T-helper 2 cell treated with Interferon-gamma antibody and Interleukin-4, amounts not matched to agents 5 μg/mL and 100 μg/mL, for 36 hours (primary cell): ENCODE results near the gene LRRC7.
"Not testable (repeated sequence)": the region's sequence is repeated elsewhere in the genome, so short reads cannot be mapped to it uniquely, and the experiment has no call there.

ENCODE experiments used
- DNase-seq: peaks from one replicate; pipeline ENCODE4 v3.0.0; 2021; ENCODE audit warnings: low spot score
- H3K27ac Mint-ChIP-seq: one replicate; pipeline ENCODE4 v1.8.0; 2021; ENCODE audit warnings: mild to moderate bottlenecking, mixed read lengths
- H3K27me3 Mint-ChIP-seq: one replicate; pipeline ENCODE4 v1.8.0; 2021; ENCODE audit warnings: low read depth, mixed read lengths
- H3K36me3 Mint-ChIP-seq: one replicate; pipeline ENCODE4 v1.8.0; 2021; ENCODE audit warnings: low read depth, mixed read lengths
- H3K4me1 Mint-ChIP-seq: one replicate; pipeline ENCODE4 v1.8.0; 2021; ENCODE audit warnings: low read depth, mixed read lengths
- H3K4me3 Mint-ChIP-seq: one replicate; pipeline ENCODE4 v1.8.0; 2022; ENCODE audit warnings: mild to moderate bottlenecking, moderate library complexity, mixed read lengths
- H3K9me3 Mint-ChIP-seq: one replicate; pipeline ENCODE4 v1.8.0; 2021; ENCODE audit warnings: mixed read lengths

The LRRC7 gene

GRCh38 chr1:69861641-69862040 lies 293.9 kb downstream of the LRRC7 start:
- no peak overlapping the region for H3K4me3 Mint-ChIP-seq
- no peaks in the 10 kb centered on the region for H3K27me3 Mint-ChIP-seq
- no peak overlapping the region for H3K27ac Mint-ChIP-seq
- no peaks in the 10 kb centered on the region for H3K36me3 Mint-ChIP-seq
- no peaks in the 10 kb centered on the region for H3K9me3 Mint-ChIP-seq
- no peak for DNase-seq
- no peaks in the 10 kb centered on the region for H3K4me1 Mint-ChIP-seq

- Mint-ChIP-seq H3K36me3 (no peaks in the 10 kb centered on the region), H3K9me3 (no peaks in the 10 kb centered on the region)
Measured at GRCh38 chr1:69862906-69863305, 295.2 kb downstream of the LRRC7 start.

GRCh38 chr1:69863704-69864103 lies 296.0 kb downstream of the LRRC7 start:
- H3K27ac Mint-ChIP-seq = no peak overlapping the region

More at GRCh38 chr1:69862906-69863305, 295.2 kb downstream of the LRRC7 start:
- Mint-ChIP-seq H3K27me3 (no peaks in the 10 kb centered on the region), H3K4me3 (no peak overlapping the region), H3K4me1 (no peaks in the 10 kb centered on the region), H3K27ac (no peak overlapping the region)
- no peak for DNase-seq

GRCh38 chr1:69871412-69871811 lies 303.7 kb downstream of the LRRC7 start:
- Mint-ChIP-seq H3K9me3 (no peaks in the 10 kb centered on the region), H3K27me3 (no peaks in the 10 kb centered on the region), H3K4me1 (no peaks in the 10 kb centered on the region), H3K27ac (no peak overlapping the region), H3K4me3 (no peak overlapping the region), H3K36me3 (no peaks in the 10 kb centered on the region)
- no peak for DNase-seq

More at GRCh38 chr1:69863704-69864103, 296.0 kb downstream of the LRRC7 start:
- Mint-ChIP-seq H3K36me3 (no peaks in the 10 kb centered on the region), H3K27me3 (no peaks in the 10 kb centered on the region), H3K4me1 (no peaks in the 10 kb centered on the region), H3K9me3 (no peaks in the 10 kb centered on the region), H3K4me3 (no peak overlapping the region)
- DNase-seq = no peak

GRCh38 chr1:69878338-69878737 lies 310.6 kb downstream of the LRRC7 start:
- Mint-ChIP-seq H3K9me3 (peaks cover 13% of the 10 kb centered on the region), H3K4me3 (no peak overlapping the region), H3K27me3 (no peaks in the 10 kb centered on the region), H3K27ac (no peak overlapping the region), H3K4me1 (no peaks in the 10 kb centered on the region), H3K36me3 (no peaks in the 10 kb centered on the region)
- no peak for DNase-seq

GRCh38 chr1:69888016-69888415 lies 320.3 kb downstream of the LRRC7 start:
- not testable (repeated sequence) for H3K27me3 Mint-ChIP-seq, H3K4me1 Mint-ChIP-seq, H3K36me3 Mint-ChIP-seq, H3K27ac Mint-ChIP-seq, H3K4me3 Mint-ChIP-seq, DNase-seq
- H3K9me3 Mint-ChIP-seq = peaks cover 18% of the 10 kb centered on the region

- Mint-ChIP-seq H3K9me3 (peaks cover 18% of the 10 kb centered on the region), H3K4me3 (no peak overlapping the region), H3K27me3 (no peaks in the 10 kb centered on the region), H3K4me1 (no peaks in the 10 kb centered on the region), H3K36me3 (no peaks in the 10 kb centered on the region), H3K27ac (no peak overlapping the region)
- no peak for DNase-seq
Measured at GRCh38 chr1:69888657-69889056, 320.9 kb downstream of the LRRC7 start.

GRCh38 chr1:69898403-69898947 lies 330.8 kb downstream of the LRRC7 start:
- H3K9me3 Mint-ChIP-seq = no peaks in the 10 kb centered on the region
- H3K27me3 Mint-ChIP-seq = no peaks in the 10 kb centered on the region
- H3K4me1 Mint-ChIP-seq = no peaks in the 10 kb centered on the region
- DNase-seq = no peak
- no peak overlapping the region for H3K27ac Mint-ChIP-seq
- no peaks in the 10 kb centered on the region for H3K36me3 Mint-ChIP-seq
- no peak overlapping the region for H3K4me3 Mint-ChIP-seq

GRCh38 chr1:69911301-69911801 lies 343.6 kb downstream of the LRRC7 start:
- no peak for DNase-seq
- no peak overlapping the region for H3K4me3 Mint-ChIP-seq
- H3K4me1 Mint-ChIP-seq = no peaks in the 10 kb centered on the region
- H3K36me3 Mint-ChIP-seq = no peaks in the 10 kb centered on the region
- no peaks in the 10 kb centered on the region for H3K27me3 Mint-ChIP-seq
- no peak overlapping the region for H3K27ac Mint-ChIP-seq
- no peaks in the 10 kb centered on the region for H3K9me3 Mint-ChIP-seq

- Mint-ChIP-seq H3K27me3 (no peaks in the 10 kb centered on the region), H3K4me1 (no peaks in the 10 kb centered on the region), H3K27ac (no peak overlapping the region), H3K36me3 (no peaks in the 10 kb centered on the region), H3K9me3 (no peaks in the 10 kb centered on the region), H3K4me3 (no peak overlapping the region)
- DNase-seq = no peak
Measured at GRCh38 chr1:69913977-69914376, 346.3 kb downstream of the LRRC7 start.

GRCh38 chr1:69914976-69915765 lies 347.4 kb downstream of the LRRC7 start:
- Mint-ChIP-seq H3K4me3 (no peak overlapping the region), H3K36me3 (no peaks in the 10 kb centered on the region), H3K9me3 (no peaks in the 10 kb centered on the region), H3K27ac (no peak overlapping the region), H3K4me1 (no peaks in the 10 kb centered on the region), H3K27me3 (no peaks in the 10 kb centered on the region)
- DNase-seq = no peak

- H3K9me3 Mint-ChIP-seq = peaks cover 4% of the 10 kb centered on the region
Measured at GRCh38 chr1:69919129-69919921, 351.6 kb downstream of the LRRC7 start.

GRCh38 chr1:69919922-69920273 lies 352.2 kb downstream of the LRRC7 start:
- H3K9me3 Mint-ChIP-seq = peaks cover 4% of the 10 kb centered on the region
- no peak overlapping the region for H3K27ac Mint-ChIP-seq
- no peak overlapping the region for H3K4me3 Mint-ChIP-seq
- H3K4me1 Mint-ChIP-seq = no peaks in the 10 kb centered on the region
- no peaks in the 10 kb centered on the region for H3K27me3 Mint-ChIP-seq
- no peak for DNase-seq
- H3K36me3 Mint-ChIP-seq = no peaks in the 10 kb centered on the region

More at GRCh38 chr1:69919129-69919921, 351.6 kb downstream of the LRRC7 start:
- Mint-ChIP-seq H3K27me3 (no peaks in the 10 kb centered on the region), H3K4me3 (no peak overlapping the region), H3K27ac (no peak overlapping the region), H3K36me3 (no peaks in the 10 kb centered on the region), H3K4me1 (no peaks in the 10 kb centered on the region)
- DNase-seq = no peak

- Mint-ChIP-seq H3K4me3 (no peak overlapping the region), H3K4me1 (no peaks in the 10 kb centered on the region), H3K27ac (no peak overlapping the region), H3K9me3 (peaks cover 4% of the 10 kb centered on the region), H3K36me3 (no peaks in the 10 kb centered on the region), H3K27me3 (no peaks in the 10 kb centered on the region)
- no peak for DNase-seq
Measured at GRCh38 chr1:69920426-69920825, 352.7 kb downstream of the LRRC7 start.
